Mesodermal cell (in vitro differentiated cells): ENCODE measurements around the gene LRBA.
"Not testable (repeated sequence)": the region's sequence is repeated elsewhere in the genome, so short reads cannot be mapped to it uniquely, and the experiment has no call there.

ENCODE experiments used
- H3K27ac ChIP-seq: 2 replicates; pipeline ENCODE4 v1.7.0; 2013; ENCODE audit warnings: mild to moderate bottlenecking, low read depth, low read length, moderate library complexity; ENCODE audit not compliant: severe bottlenecking
- H3K36me3 ChIP-seq: 2 replicates; pipeline ENCODE4 v1.7.1; 2013; ENCODE audit warnings: mild to moderate bottlenecking, low read length, moderate library complexity; ENCODE audit not compliant: control insufficient read depth, insufficient read depth
- H3K4me1 ChIP-seq: one replicate; pipeline ENCODE4 v1.7.1; 2013; ENCODE audit warnings: mild to moderate bottlenecking, low read length; ENCODE audit not compliant: insufficient read depth, control insufficient read depth, poor library complexity, severe bottlenecking
- H3K4me3 ChIP-seq: 2 replicates; pipeline ENCODE4 v1.7.0; 2013; ENCODE audit warnings: low read length, control low read depth, mild to moderate bottlenecking; ENCODE audit not compliant: insufficient read depth, poor library complexity, severe bottlenecking; ENCODE audit errors: extremely low read depth
- H3K9me3 ChIP-seq: 2 replicates; pipeline ENCODE4 v1.7.1; 2013; ENCODE audit warnings: mild to moderate bottlenecking, low read length, moderate library complexity; ENCODE audit not compliant: control insufficient read depth
- WGBS, 2 experiments: methylation state at CpG; one replicate each; pipeline ENCODE4 v1.1.5; 2013; ENCODE audit warnings: missing lambda C conversion rate in 2 of 2; ENCODE audit not compliant: insufficient coverage in 2 of 2; 5-methylcytosine and 5-hydroxymethylcytosine counted together

The LRBA gene

DNA sequence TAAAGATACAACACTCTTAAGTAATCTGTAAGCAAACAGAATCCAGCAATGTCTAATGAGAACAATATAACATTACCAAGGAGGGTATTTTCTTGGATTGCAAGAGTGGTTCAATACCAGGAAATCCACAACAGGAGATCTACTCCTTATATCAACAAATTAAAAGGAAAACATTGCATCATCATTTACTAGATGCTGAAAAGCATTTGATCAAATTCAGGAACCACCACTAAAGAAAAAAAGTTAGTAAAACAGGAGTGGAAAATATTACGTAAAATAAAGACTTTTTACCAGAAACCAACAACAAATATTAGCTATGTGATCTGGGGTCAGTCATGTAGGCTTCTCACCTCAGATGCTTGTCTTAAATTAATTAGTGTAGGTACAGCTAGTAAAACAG, 499.9 kb downstream of the LRBA start:
- Histone ChIP-seq H3K4me3 (no peak overlapping the region), H3K36me3 (no peaks in the 10 kb centered on the region), H3K4me1 (peaks cover 8% of the 10 kb centered on the region), H3K9me3 (no peaks in the 10 kb centered on the region), H3K27ac (no peak overlapping the region)
- no CpG with 5 or more reads among the region's 1 CpG for WGBS, 2 experiments

DNA sequence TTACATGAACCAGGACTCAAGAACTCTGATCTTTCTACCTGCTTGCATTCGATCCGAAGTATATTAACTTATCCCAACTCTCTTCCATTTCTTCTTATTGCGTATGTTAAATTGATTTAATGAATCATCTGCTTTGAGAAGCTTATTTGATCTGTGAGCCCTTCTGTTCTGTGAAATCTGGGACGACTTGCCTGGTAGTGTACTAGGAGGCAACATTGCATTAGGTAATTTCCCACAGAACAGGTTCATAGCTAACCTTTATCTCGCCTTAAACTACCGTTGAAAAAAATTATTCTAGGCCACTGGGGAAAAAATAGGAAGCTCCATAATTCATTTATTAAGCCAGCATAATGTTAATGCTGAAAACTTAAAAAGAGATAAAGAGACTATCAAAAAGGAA, 500.4 kb downstream of the LRBA start:
- H3K36me3 ChIP-seq: no peaks in the 10 kb centered on the region
- 90 to 100% methylated on average over 1 to 2 of the region's 6 CpGs for WGBS, 2 experiments
- no peak overlapping the region for H3K27ac ChIP-seq

DNA sequence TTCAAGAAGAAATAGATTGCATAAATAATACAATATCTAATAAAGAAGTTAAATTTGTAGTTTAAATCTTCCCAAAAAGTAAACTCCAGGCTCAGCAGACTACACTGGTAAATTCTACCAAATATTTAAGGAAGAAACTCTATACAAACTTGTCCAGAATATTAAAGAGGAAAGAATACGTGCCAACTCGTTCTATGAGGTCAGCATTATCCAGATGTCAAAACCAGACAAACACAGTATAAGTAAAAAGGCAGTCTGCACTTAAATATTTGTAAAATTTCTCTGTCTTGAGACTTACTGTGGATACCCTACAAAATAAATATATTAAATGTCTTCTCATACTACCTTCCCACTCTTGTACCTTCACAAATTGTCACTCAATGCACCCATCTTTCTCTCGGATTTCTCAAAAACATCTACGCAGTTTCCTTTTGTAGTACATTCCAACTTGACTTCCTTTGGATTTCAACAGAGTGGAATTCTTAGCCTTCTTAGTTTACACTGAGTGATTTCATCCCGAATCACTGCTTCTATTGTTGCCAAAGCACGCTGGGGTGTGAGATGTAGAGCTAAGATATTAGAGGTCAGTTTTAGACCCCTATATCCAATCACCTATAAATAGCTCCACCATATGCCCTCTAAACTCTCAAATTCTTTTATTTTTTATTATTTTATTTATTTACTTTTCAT, 504.8 kb downstream of the LRBA start:
- H3K36me3 ChIP-seq: no peaks in the 10 kb centered on the region
- H3K9me3 ChIP-seq: no peaks in the 10 kb centered on the region
- no peak overlapping the region for H3K4me3 ChIP-seq
- 91 to 94% methylated on average over 2 of the region's 6 CpGs for WGBS, 2 experiments
- H3K4me1 ChIP-seq: peaks cover 5% of the 10 kb centered on the region
- H3K27ac ChIP-seq: peak overlapping the region; percentile 4

More for the DNA sequence above, 500.4 kb downstream of the LRBA start:
- Histone ChIP-seq H3K9me3 (no peaks in the 10 kb centered on the region), H3K4me3 (no peak overlapping the region), H3K4me1 (peaks cover 10% of the 10 kb centered on the region)

DNA sequence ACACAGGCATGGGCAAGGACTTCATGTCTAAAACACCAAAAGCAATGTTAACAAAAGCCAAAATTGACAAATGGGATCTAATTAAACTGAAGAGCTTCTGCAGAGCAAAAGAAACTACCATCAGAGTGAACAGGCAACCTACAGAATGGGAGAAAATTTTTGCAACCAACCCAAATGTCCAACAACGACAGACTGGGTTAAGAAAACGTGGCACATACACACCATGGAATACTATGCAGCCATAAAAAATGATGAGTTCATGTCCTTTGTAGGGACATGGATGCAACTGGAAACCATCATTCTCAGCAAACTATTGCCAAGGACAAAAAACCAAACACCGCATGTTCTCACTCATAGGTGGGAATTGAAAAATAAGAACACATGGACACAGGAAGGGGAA, 507.4 kb downstream of the LRBA start:
- not testable (repeated sequence) for H3K9me3 ChIP-seq, H3K36me3 ChIP-seq, H3K27ac ChIP-seq, H3K4me3 ChIP-seq, H3K4me1 ChIP-seq
- WGBS, 2 experiments: 100% methylated on average over 1 of the region's 3 CpGs; no CpG with 5 or more reads in 1 of the 2 experiments

DNA sequence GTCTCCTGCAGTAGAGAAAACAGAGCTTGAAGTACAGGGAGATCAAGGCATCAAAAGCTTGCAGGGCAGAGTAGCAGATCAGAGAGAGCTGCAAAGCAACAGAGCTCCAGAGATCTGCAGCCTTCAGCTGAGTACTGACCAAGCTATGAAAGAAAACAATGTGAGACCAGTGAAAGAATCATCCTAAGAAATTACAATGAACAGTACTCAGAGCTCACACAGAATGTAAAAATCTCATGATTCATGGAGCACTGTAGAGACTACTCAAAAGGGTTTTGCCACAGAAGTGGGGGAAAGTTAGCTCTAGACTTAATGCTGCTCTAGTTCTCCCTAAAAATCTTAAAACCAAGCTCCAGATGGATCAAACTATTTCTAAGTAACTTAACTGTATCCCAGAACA, 513.1 kb downstream of the LRBA start:
- no peak overlapping the region for H3K27ac ChIP-seq
- no peaks in the 10 kb centered on the region for H3K9me3 ChIP-seq
- H3K4me3 ChIP-seq: no peak overlapping the region

DNA sequence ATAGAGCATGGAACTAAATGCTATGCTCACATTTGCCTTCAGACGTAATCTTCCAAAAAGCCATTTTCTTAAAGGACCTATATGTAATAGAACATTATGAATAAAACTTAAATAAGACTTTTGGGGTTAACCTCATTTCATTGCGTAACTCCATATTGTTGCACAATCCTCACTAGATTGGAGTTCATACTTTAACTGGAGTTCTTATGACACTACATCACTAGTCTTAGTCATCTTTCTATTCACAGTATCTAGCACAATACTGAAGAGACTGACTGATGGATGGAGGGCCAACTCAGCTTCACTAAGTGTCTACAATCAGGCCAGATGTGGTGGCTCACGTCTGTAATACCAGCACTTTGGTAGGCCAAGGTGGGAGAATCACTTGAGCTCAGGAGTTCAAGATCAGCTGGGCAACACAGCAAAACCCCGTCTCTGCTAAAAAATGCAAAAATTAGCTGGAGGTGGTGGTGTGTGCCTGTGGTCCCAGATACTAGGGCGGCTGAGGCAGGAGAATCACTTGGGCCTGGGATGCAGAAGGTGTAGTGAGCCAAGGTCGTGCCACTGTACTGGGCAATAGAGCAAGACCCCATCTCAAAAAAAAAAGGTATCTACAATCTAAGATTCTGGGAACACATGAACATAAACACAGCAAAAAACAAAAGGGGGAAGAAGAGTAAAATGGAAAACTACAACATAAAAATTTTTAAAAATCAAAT, 513.9 kb downstream of the LRBA start:
- 91 to 95% methylated on average over 4 of the region's 6 CpGs for WGBS, 2 experiments
- Histone ChIP-seq H3K4me3 (no peak overlapping the region), H3K36me3 (no peaks in the 10 kb centered on the region), H3K9me3 (no peaks in the 10 kb centered on the region), H3K27ac (no peak overlapping the region), H3K4me1 (no peaks in the 10 kb centered on the region)

More for the DNA sequence above, 513.1 kb downstream of the LRBA start:
- Histone ChIP-seq H3K4me1 (no peaks in the 10 kb centered on the region), H3K36me3 (no peaks in the 10 kb centered on the region)

DNA sequence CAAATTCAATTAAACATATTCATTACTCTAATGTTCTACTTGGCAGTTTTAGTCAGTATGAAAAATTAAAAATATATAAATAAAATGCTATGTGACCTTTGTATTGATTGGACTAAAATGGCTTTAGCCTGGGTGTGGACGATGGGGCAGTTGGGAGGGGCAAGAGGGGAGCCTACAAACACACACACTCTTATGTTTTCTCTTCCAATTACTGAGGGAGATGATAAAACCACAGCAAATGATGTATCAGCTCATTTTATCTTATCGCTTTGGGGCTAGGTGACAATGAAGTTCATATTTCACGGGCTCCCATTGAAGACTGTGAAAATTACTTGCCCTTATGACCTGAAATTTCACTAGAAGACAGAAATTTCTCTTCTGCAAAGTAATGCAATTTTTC, 517.5 kb downstream of the LRBA start:
- WGBS, 2 experiments: 85 to 100% methylated on average over 2 of the region's 3 CpGs
- Histone ChIP-seq H3K9me3 (no peaks in the 10 kb centered on the region), H3K4me1 (no peaks in the 10 kb centered on the region), H3K36me3 (no peaks in the 10 kb centered on the region), H3K27ac (no peak overlapping the region), H3K4me3 (no peak overlapping the region)

DNA sequence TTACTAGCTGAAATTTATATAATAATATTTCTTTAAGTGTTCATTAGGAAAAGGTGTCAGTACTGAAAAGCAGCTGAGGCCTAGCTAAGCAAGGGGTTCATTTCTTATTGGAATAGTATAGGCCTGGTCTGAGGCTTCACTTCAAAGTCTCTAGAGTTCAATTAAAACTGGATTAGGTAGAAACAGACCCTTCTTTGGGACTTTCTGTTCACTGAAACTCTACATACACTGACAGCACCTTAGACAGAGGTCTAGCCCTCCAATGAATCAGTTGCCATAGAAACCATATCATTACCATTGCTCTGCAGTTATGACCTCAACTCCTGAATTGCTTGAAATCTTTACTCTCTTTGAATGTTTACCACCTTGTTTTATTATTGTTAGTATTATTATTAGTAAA, 519.5 kb downstream of the LRBA start:
- no peaks in the 10 kb centered on the region for H3K9me3 ChIP-seq
- H3K4me1 ChIP-seq: no peaks in the 10 kb centered on the region
- H3K27ac ChIP-seq: no peak overlapping the region
- no peaks in the 10 kb centered on the region for H3K36me3 ChIP-seq
- no peak overlapping the region for H3K4me3 ChIP-seq

DNA sequence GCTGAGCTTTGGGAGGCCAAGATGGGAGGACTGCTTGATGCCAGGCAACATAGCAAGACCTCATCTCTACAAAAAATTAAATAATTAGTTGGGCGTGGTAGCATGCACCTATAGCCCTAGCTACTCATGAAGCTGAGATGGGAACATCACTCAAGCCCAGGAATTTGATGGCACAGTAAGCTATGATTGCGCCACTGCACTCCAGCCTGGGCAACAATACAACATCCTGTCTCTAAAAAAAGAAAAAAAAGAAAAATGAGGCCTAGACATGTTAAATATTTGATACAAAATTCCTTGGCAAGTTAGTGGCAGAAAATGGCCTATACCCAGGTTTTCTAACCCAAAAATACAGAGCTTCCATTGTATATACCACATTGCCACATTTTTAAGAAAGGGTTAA, 521.2 kb downstream of the LRBA start:
- Histone ChIP-seq H3K4me1 (no peaks in the 10 kb centered on the region), H3K9me3 (no peaks in the 10 kb centered on the region), H3K4me3 (no peak overlapping the region), H3K36me3 (no peaks in the 10 kb centered on the region), H3K27ac (no peak overlapping the region)
- WGBS, 2 experiments: 83% methylated on average over 1 of the region's 2 CpGs; no CpG with 5 or more reads in 1 of the 2 experiments

DNA sequence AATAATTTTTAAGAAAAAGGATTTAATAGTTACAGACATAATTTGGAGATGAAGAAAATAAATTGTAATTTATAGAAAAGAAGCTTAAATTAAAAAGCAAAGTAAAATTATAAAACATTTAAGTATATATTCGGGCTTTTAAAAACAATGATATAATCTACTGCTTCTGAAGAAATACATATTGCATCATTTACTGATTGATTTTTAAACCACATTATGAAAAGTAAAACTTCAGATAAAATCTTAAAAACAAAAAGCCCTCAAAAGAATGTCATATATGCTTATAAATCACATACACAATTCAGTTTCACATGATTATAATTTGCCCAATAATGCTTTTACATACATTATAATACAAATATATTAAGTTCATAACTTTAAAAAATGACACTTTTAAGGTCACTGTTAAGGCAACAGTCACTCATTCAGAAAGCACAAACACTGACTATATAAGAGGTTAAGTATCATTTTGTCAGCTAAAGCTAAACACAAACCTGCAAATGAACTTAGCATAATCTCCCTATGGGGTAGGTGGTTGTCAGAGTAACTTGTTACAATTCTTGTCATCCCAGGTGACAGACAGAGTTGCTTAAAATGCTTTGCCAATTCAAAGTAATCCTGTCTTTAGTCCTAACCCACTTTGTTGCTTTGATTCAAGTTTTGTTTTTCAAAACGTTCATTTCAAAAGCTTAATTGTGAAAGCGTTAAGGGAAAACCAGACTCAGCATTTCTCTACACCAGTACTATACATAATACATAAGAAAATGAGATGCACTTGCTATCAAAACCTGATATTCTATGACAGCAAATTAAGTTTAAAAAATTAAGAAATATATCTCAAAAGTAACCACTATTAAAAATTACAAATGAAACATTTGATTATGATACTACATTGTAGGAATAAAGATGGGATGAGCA, 523.7 kb downstream of the LRBA start:
- Histone ChIP-seq H3K4me3 (no peak overlapping the region), H3K36me3 (no peaks in the 10 kb centered on the region), H3K4me1 (no peaks in the 10 kb centered on the region), H3K27ac (no peak overlapping the region), H3K9me3 (no peaks in the 10 kb centered on the region)
- WGBS, 2 experiments: 0% methylated on average over 1 of the region's 3 CpGs
